Activated CD4-positive, alpha-beta T cell treated with anti-CD3 and anti-CD28 coated beads, Interleukin-2, Interleukin-4, amounts not matched to agents 100 ng/mL and 50 ng/mL, durations not matched to agents 16 hours and 8 hours (primary cell): ENCODE results near the gene SIRT3.
"Not testable (repeated sequence)": the region's sequence is repeated elsewhere in the genome, so short reads cannot be mapped to it uniquely, and the experiment has no call there.

ENCODE experiments used
- DNase-seq: peaks from one replicate; pipeline ENCODE4 v3.0.0-alpha.2; 2020; ENCODE audit warnings: low spot score

SIRT3 gene

GRCh38 chr11:203056-203944 lies 32.8 kb downstream of the SIRT3 start:
- DNase-seq, result no peak

- no peak for DNase-seq
Observed at GRCh38 chr11:202490-202889, 33.7 kb downstream of the SIRT3 start.

DNA sequence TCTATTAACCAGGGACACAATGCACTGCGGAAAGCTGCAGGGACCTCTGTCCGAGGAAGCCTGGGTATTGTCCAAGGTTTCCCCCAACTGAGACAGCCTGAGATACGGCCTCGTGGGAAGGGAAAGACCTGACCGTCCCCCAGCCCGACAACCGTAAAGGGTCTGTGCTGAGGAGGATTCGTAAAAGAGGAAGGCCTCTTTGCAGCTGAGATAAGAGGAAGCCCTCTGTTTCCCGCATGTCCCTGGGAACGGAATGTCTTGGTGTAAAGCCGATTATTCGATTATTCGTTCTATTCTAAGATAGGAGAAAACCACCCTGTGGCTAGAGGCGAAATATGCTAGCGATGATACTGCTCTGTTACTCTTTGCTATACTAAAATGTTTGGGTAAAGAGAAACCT lies 34.2 kb downstream of the SIRT3 start:
- no peak for DNase-seq

- no peak for DNase-seq
Observed at GRCh38 chr11:200224-201003, 35.7 kb downstream of the SIRT3 start.

DNA sequence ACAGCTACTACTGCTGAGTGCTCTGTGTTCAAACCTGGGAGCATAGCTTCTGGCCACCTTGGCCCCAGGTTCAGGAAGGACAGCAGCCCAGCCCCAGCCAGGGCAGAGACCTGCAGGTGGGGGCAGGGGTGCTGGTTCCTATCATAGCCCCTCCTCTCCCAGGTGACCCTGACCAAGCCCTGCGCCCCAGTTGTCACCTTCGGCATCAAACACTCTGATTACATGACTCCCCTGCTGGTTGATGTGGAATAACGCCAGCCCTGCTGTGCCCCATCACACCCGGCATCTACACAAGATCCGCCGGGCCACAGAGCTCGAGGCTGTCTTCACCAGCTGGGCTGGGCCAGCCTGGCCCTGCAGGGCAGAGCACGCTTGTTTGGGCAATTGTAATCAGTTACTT lies 36.4 kb downstream of the SIRT3 start:
- DNase-seq, result no peak

- DNase-seq, result no peak
Observed at GRCh38 chr11:199004-199581, 37.0 kb downstream of the SIRT3 start.

GRCh38 chr11:198236-198806 lies 37.8 kb downstream of the SIRT3 start:
- DNase-seq, result no peak

- DNase-seq, result no peak
Observed at GRCh38 chr11:197741-198235, 38.4 kb downstream of the SIRT3 start.

DNA sequence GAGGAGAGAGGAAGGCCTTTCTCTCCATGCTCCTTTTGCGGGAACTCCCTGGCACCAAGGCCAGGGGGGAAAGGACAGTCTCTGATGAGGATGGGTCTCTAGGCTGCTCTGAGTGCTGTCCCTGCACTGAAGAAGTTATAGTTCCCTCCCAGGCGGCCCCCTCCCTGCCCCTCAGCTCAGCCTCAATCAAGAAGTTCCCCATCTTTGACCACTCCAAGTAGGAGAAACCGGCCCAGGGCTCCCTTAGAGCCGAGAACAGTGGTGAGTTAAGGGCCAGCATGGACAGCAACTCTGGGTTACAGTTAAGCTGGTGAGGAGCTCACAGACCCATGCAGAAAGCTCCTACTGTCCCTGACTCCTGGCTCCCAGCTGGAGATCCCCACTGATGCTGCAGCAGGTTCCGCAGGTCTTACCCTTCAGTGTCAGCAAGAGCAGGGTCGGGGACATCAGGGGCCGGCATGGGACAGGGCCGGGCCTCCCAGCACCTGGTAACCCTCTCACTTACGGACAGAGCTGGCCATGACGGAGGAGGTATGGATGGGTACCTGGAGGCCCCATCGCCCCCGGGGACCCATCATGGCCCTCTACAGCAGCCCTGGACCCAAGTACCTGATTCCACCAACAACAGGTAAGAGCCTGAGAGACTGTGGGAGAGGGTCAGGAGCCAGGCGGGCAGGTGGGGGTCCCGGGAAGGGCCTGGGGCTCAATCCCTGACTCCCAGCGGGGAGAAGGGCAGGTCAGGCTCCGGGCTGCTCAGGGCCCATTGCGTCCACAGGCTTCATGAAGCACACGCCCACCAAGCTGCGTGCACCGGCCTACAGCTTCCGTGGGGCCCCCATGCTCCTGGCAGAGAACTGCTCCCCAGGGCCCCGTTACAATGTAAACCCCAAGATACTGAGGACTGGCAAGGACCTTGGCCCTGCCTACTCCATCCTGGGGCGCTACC lies 39.1 kb downstream of the SIRT3 start:
- no peak for DNase-seq

DNA sequence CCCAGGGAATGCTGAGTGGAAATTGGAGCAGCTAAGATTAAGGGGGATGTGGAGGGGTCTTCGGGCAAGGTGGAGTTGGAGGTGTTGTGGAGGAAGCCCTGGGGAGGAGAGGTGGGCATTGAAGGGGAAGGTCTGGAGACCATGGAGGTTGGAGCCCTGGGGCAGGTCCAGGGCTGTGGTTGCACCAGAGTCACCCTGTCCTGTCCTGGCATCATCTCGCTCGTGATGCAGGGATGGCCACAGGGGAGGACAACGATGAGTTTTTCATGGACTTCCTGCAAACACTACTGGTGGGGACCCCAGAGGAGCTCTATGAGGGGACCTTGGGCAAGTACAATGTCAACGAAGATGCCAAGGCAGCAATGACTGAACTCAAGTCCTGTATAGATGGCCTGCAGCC lies 42.7 kb downstream of the SIRT3 start:
- DNase-seq, result not testable (repeated sequence)

DNA sequence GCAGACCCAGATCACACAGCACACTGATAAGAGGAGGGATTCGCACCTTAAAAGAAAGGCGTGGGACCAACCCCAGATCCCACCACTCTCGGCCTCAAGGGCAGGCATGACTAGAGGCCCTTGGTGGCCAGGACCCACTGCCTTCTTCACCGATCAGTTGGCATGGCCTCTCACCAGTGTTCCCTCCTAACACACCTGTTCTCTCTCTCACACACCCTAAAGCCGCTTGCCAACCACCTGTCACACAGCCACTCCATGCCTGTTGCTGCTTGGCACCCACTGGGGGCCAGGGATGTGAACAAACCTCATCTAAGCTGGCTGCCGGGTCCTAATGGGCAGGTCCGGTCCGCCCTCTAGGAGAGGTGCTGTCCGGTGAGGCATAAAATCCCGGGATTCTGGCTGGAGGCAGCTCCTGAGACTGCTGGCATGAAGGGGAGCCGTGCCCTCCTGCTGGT lies 43.4 kb downstream of the SIRT3 start, which contains the start of gene SCGB1C1:
Gene SCGB1C1, plus strand, starts transcription at position 405 of the 455 bp plus-strand sequence. Its CDS starts 22 bp downstream, at position 427.
- DNase-seq, result not testable (repeated sequence)

DNA sequence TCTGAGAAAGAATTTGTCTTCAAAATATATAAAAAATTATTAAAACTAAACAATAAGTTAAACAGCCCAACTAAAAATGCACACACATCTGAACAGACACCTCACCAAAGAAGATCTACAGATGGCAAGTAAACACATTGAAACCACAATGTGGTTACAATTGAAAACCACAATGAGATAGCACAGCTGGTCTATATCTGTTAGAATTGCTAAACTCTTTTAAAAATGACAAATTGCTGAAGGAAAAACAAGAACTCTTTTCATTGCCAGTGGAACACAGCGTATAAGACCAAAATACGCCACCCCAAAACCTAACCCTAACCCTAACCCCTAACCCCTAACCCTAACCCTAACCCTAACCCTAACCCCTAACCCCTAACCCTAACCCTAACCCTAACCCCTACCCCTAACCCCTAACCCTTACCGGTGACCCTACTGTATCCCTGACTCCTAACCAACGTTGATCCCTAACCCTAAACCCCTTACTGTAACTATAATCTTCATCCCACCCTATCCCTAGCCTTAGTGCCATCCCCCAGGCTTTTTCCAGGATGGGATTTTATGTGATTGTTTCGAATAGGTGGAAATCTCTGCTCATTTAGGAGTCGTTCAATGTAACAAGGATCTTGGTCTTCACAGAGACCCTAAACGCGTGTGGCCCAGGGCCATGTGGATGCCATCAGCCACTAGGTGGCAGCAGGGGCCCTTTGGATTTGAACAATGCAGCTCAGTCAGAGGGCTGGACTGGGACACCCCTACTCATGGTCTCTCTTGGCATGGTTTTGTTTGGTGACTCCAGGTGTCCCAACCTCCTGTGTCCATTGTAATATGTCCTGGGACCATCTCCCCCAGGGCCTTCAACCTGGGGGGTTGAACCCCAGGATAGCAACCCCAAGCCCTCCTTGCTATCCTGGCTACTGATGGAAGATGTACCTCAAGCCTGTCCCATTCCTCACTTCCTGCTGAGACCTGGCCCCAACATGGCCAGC lies 44.4 kb downstream of the SIRT3 start:
- peak; percentile 32 for DNase-seq

DNA sequence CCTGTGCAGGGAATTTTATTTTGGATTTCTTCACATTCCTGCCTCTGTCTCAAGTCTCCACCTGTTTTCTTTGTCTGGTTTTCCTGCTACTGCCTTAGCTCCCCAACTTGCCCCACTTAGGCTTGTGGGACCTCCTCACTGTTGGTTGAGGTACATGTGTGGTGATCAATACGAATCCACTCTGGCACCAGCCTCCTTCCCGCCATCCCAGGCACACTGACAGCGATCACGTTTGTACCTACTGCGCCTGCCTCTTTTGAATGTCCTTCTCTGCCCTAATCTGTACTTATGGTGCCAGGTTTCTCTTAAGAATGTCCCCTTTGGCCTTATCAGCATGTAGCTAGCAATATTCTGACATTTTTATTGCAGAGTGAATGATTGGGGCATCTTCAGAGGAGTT lies 45.6 kb downstream of the SIRT3 start:
- not testable (repeated sequence) for DNase-seq

- not testable (repeated sequence) for DNase-seq
Observed at GRCh38 chr11:189843-190311, 46.3 kb downstream of the SIRT3 start.

- DNase-seq, result not testable (repeated sequence)
Observed at GRCh38 chr11:189200-189783, 46.9 kb downstream of the SIRT3 start.

DNA sequence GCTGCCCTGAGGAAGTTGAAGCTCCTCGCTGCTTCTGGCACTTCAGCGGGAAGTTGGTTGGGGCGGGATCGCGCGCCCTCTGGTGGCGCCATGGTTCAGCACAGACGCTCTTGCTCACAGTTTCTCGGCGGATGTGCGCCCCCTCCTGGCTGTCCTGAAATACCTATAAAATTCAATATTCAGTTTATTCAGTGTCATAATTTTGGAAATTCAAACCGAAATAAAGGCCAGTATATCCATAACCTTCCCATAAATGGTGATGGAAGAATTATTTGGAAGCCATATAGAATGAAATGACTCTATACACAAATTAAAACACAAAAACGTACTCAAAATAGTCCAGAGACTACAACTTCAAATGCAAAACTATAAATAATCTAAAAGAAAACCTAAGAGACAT lies 55.9 kb downstream of the SIRT3 start:
- not testable (repeated sequence) for DNase-seq
